ENCODE results near the gene HNRNPA2B1.

DNA sequence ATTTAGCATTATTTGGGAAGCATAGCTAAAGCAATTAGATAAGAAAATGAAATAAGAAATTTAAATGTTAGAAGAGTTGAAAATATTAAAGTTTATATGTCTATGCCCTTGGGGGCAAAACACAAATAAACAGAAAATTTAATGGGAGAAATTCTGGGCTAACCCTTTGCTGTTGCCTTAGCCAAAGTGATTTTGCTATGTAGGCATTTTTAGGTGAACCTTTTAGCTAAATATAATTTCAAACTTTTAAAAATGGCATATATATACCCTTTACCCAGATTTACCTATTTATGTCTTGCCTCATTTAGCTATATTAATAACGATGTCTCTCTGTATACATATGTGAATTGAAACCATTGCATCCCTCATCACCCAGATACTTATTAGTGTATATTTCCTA lies 28.5 kb downstream of the HNRNPA2B1 start:
- TF ChIP-seq, protein P1, sequence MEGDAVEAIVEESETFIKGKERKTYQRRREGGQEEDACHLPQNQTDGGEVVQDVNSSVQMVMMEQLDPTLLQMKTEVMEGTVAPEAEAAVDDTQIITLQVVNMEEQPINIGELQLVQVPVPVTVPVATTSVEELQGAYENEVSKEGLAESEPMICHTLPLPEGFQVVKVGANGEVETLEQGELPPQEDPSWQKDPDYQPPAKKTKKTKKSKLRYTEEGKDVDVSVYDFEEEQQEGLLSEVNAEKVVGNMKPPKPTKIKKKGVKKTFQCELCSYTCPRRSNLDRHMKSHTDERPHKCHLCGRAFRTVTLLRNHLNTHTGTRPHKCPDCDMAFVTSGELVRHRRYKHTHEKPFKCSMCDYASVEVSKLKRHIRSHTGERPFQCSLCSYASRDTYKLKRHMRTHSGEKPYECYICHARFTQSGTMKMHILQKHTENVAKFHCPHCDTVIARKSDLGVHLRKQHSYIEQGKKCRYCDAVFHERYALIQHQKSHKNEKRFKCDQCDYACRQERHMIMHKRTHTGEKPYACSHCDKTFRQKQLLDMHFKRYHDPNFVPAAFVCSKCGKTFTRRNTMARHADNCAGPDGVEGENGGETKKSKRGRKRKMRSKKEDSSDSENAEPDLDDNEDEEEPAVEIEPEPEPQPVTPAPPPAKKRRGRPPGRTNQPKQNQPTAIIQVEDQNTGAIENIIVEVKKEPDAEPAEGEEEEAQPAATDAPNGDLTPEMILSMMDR (IDR thresholded peaks at IDR 0.05): no peak
- TF ChIP-seq POLR2A (IDR thresholded peaks at IDR 0.05): no peak

All from esophagus squamous epithelium (tissue), 4 donors.